HL-60 (cell line): ENCODE results near the gene P4HA2.

Experiments
- CTCF ChIP-seq: IDR thresholded peaks from one replicate; pipeline ENCODE4 v1.5.1; 2011; ENCODE audit warnings: low read length, control low read depth, inconsistent platforms; ENCODE audit not compliant: insufficient read depth
- GABPA ChIP-seq: IDR thresholded peaks from 2 replicates; pipeline ENCODE4 v1.6.1; 2012; ENCODE audit warnings: low read depth
- POLR2AphosphoS5 ChIP-seq: IDR thresholded peaks from 2 replicates; pipeline ENCODE4 v1.6.1; 2012; ENCODE audit warnings: low read depth
- REST ChIP-seq: IDR thresholded peaks from 2 replicates; pipeline ENCODE4 v1.6.1; 2012; ENCODE audit warnings: low read depth; ENCODE audit not compliant: insufficient replicate concordance

DNA sequence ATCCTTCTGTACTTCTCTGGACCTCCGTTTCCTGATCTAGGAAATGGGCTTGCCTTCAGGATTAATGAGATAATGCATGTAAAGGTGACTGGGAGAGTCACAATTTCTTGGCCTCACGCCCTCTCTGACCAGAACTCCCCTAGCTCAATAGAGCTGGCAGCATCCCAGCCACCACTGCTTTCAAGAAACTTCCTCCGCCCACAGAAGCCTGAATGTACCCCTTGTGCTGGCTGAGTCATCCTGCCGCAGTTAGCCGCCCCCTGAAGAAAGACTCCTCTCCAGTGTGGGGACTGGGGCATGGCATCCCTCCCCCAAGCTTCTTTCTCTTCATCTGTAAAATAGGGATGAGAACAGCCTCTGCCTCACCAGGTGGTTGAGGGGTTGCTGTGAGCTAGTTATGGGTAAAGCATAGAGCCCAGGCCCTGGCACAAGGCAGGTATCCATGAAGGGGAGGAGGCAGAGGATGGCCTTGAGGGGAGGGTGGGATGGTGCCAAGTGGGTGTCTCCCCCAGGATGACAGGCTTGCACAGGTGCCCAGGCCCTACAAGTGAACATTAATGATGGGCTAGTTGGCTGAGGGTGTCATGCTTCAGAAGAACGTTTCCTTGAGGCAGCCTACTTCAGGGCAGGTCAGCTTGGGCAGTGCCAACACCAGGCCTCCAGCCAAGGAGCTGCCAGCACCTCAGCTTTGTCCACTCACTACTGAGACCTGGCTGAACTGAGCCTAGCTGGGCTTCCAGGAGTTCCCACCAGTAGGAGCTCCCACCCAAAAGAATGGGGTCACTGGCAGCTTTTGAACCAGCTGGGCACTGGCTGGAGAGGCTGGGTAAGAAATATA lies 33.3 kb upstream of the P4HA2 start:
- TF ChIP-seq CTCF (no peak), GABPA (no peak), REST (no peak), POLR2AphosphoS5 (no peak)
